Fibroblast of lung (primary cell): Measurements from ENCODE around the gene LILRB5.
"Not testable (repeated sequence)": the region's sequence is repeated elsewhere in the genome, so short reads cannot be mapped to it uniquely, and the experiment has no call there.

Experiments
- CTCF ChIP-seq, 2 donors: IDR thresholded peaks in 1 of 2; conservative IDR thresholded peaks in 1 of 2; 1 replicate in 1 of 2; 2 replicates in 1 of 2; pipeline ENCODE4 v1.5.1; 2011 to 2012; ENCODE audit warnings: low read length in 2 of 2, control low read depth in 1 of 2, inconsistent platforms in 1 of 2, low read depth in 1 of 2, mild to moderate bottlenecking in 1 of 2
- EZH2 ChIP-seq: IDR thresholded peaks from 2 replicates; pipeline ENCODE4 v1.5.1; 2012; ENCODE audit warnings: low read length, control low read depth, mild to moderate bottlenecking; ENCODE audit errors: missing control alignments

GRCh38 chr19:54274516-54274915, 17.4 kb upstream of the LILRB5 start:
- TF ChIP-seq CTCF (conservative IDR thresholded peaks at IDR 0.05 in 1 of 2, IDR thresholded peaks at IDR 0.05 in 1 of 2; ENCODE audit: low read depth in 1 of 2, low read length in 2 of 2); EZH2: not testable (repeated sequence)
